HG02610 (cell line): Measurements from ENCODE around the gene IL1RAP.
"Not testable (repeated sequence)": the region's sequence is repeated elsewhere in the genome, so short reads cannot be mapped to it uniquely, and the experiment has no call there.

Experiments used
- ATAC-seq: cut with Tn5 transposase; IDR thresholded peaks from one replicate; pipeline ENCODE4 v1.9.1; 2021; ENCODE audit warnings: mild to moderate bottlenecking, moderate library complexity; ENCODE audit not compliant: unreplicated experiment

IL1RAP gene

DNA sequence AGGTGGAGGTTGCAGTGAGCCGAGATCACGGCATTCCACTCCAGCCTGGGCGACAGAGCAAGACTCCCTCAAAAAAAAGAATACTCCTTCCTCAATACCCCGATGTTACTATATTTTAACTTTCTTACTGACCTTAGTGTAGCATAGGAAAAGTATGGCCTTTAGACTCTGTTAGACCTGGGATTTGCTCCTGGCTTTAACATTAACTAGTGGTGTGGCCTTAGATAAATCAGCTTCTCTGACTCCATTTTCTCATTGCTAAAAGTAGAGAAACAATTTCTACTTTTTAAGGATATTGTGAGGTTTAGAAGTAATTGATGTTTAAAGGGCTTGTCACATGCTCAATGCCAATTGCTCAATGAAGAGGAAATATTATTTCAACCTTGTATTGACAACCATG lies 7.6 kb upstream of the IL1RAP start:
- no peak for ATAC-seq

- no peak for ATAC-seq
Observed at GRCh38 chr3:190512666-190513065, 1.2 kb upstream of the IL1RAP start.

- no peak for ATAC-seq
Observed at GRCh38 chr3:190514413-190515153, 698 bp downstream of the IL1RAP start.

DNA sequence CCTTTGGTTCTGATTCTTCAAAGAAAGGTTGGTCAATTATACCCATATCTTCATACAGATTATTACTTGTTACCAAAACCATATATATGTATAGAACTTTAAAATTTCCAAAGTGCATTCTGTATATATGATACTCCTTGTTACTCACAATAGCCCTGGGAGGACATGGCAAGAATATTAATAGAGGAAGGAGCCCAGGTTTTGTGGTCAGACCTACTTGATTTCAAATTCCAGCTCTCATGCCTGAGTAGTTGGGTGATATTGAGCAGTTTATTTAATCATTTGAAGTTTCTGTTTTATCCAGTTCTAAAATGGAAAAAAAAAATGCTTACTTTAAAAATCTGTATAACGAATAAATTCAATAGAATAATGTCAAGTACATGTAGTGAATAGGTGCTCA lies 2.5 kb downstream of the IL1RAP start:
- ATAC-seq: no peak

GRCh38 chr3:190517687-190518086 lies 3.8 kb downstream of the IL1RAP start:
- no peak for ATAC-seq

- not testable (repeated sequence) for ATAC-seq
Observed at GRCh38 chr3:190518531-190518930, 4.6 kb downstream of the IL1RAP start.

DNA sequence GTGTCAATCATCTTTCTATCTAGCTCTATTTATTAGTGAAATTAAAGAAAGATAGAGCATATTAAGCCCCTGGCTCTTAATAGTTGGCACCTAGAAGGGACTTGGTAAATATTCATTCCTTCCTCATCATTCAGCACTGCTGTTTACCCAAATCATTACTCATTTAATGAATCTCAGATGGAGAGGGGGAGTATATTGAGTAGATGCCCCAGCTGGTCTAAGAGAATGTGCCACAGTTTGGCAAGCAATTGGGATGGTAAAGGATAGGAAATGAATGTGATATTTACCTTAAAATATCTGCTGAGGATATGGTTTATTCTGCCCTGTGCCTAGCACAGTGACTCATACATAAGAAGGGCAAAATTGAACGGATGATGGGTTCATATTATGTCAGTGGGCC lies 6.0 kb downstream of the IL1RAP start:
- no peak for ATAC-seq

DNA sequence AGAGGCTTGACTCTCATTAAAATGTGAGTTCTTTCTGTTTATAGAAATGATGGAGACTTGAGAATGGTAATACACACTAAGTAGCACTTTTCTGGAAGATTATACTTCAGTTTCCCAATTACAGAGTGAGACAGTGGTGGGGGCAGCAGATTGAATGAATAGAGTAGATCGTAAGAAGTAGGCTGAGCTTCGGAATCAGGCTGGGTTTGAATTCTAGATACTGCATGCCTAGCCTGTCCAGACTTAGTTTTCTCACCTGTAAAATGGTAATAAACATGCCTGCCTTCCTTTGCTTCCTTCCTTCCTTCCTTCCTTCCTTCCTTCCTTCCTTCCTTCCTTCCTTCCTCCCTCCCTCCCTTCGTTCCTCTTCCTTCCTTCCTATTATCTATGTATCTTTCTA lies 8.1 kb downstream of the IL1RAP start:
- no peak for ATAC-seq

DNA sequence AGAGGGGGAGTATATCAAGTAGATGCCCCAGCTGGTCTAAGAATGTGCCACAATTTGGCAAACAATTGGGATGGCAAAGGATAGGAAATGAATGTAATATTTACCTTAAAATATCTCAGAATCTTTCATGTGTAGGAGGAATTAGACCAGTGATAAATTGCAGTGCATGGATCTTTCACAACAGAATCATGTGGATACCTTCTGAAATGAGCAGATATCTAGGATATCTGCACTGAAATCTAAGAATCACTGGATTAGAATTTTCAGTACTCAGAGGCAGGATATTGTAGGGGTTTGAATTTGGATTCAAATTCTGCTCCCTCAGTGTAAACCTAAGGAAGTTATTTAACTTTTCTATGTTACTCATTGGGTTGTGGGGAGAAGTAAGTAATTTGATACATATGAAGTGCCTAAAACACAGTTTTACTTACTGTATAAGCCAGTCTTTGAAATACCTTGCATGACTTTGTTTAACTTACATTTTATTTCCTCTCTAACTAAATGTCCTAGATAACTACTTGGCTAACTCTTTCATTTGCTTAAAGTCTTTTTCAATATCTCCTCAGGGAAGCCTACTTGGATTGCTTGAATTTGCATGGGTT lies 8.8 kb downstream of the IL1RAP start:
- no peak for ATAC-seq

- no peak for ATAC-seq
Observed at GRCh38 chr3:190524942-190525341, 11.1 kb downstream of the IL1RAP start.

DNA sequence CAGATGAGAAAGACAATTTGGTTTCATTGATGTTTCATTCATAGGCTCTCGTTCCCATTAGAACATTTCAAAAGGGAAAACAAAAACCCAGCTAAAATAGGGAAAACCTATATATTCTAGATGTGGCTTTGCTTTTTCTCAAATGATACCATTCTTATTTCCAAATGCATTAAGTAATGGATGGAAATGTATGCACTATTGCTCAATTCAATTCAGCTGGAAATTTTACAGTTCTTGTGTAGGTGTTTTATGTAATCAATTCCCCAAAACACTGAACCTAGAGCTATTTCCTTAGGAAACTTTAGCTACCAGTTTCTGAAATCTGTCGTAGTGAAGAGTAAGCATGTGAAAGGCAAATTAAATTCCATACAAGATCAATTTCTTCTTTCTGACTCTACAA lies 11.7 kb downstream of the IL1RAP start:
- no peak for ATAC-seq

DNA sequence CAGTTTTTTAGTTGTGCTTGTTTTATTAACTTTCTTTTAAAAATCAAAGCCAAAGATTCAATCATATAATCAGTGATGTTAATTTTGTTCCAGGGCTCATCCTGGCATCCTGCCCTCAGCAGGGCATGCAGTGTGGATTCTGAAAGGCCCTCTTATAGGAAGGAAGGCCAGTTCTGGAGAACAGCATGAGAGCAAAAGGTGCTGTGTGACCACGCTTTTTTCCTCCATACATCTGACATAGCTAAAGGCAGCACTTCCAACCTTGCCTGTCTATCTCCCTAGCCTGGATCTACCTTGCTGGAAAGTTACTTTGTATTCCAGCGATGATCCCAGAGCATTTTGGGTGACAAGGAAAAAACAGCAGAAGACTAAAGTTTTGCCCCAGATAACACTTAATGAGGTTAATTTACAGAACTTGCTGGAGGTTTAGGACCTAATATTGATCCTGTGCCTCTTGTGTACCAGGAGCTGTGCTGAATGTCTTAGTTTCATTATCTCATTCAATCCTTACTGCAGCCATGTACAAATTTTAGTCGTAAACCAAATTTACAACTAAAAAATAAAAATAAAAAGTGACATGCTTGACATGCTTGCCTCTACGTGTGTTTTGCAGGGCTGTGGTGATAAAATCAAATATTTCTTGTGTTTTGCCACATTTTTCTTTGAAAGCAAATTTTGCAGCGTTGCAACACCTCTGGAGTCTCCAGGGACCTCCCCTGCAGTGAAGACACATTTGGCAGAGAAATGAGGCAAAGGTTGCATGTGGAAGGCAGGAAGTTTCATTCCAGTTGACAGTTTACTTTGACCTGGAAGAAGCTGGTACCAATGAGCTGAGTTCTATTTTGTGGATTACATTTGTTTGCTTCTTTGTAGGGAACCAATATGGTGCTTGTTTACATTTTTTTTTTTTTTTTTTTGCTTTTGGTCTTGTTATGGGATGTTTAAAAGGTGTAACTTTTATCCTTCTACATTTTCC lies 13.2 kb downstream of the IL1RAP start:
- ATAC-seq: no peak

GRCh38 chr3:190528706-190529105 lies 14.8 kb downstream of the IL1RAP start:
- ATAC-seq: no peak

DNA sequence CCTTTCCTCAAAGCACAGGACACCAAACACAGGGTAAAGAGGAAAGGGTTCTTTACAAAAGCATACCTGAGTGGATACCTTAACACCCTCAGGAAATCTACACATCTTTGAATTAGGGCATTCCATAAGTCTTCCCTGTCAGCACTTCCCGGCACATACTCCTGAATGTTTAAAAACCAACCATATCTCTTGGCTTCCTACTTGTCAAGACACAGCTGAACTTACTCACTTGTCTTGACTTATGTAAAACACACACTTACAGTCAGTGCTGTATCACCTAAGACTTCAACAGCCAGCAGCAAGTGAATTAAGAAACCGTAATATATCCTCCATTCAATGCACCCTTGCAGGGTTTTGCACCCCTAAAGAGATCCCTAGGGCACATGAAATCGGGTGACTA lies 17.5 kb downstream of the IL1RAP start:
- ATAC-seq: no peak

DNA sequence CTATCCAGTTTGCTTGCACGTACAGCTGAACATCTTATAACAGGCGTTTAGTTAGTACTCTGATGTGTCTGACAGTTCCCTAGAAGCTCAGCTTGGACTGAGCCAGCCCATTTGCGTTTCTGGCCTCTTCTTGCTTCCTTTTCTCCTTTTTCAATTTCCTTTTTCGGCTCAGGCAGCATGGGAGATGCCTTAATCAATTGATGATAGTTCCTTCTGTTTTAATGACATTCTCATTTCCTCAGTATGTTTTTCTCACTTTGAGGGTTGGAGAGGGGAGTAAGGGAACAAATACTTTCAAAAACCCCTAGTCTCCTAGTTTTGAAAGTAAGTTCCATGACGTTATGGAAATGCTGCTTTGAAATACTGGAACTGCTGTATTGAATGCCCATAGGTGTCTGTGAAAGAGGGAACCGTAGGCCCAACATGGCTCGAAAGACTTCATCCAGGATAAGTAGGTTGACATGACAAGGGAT lies 18.9 kb downstream of the IL1RAP start:
- no peak for ATAC-seq

- ATAC-seq: no peak
Observed at GRCh38 chr3:190533511-190534281, 19.8 kb downstream of the IL1RAP start.

DNA sequence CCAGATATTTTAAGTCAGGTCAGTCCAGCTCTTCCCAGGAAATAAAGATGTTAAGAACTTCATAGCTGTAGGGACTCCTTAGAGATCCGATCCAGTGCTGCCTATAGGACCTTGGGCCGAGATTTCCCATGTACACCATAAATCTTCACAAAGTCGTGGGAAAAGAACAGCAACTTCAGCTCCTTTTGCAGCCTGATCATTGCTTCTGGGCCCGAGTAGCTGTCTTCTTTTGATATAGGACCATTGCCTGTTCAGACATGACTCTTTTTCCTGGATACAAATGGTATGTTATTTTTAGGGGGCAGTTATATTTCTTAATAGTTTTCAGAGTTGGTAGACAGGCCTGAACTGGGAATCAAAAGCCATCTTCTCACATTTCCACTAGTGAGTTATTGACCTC lies 20.5 kb downstream of the IL1RAP start:
- no peak for ATAC-seq

GRCh38 chr3:190534986-190535385 lies 21.1 kb downstream of the IL1RAP start:
- no peak for ATAC-seq

DNA sequence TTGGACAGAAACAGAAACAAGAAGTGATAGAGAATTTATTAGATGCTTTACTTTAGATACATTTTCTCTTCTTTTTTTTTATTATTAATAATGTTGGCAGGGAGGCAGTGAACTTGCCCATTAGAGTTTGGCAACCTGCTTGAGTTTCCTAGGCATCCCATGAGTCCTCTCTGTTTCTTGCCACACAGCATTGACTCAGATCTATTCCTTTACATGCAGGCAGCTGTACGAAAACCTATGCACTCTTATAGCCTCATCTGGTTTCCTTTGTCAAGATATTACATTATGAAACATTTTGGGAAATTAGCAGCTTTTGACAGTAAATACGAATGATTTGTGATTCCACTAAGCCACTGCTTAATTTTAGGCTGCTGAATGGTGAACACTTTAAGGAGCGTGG lies 23.3 kb downstream of the IL1RAP start:
- ATAC-seq: no peak

- no peak for ATAC-seq
Observed at GRCh38 chr3:190538288-190538687, 24.4 kb downstream of the IL1RAP start.

DNA sequence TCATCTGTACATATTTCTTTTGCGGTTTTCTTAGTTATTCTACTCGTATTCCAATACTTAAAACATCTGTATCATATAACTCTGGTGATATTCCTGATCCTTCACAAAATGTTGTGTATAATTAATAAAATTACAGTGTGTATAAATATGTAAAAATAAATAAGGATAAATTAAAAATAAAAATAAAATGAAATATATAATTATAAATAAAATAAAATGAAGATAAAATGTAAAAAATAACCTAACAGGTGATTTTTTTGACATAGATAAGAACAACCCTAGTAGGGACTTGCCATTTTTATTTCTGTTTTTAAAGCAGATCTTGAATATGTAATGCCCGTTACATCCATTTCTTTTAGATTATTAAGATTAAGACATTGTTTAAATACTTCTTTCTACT lies 25.6 kb downstream of the IL1RAP start:
- no peak for ATAC-seq
